GM03348 (cell line): ENCODE data around the gene LRRC8B.

Experiments
- DNase-seq: peaks from one replicate; pipeline ENCODE4 v3.0.0; 2012; ENCODE audit warnings: low spot score

Gene LRRC8B

GRCh38 chr1:89633800-89634625 lies 109.4 kb downstream of the LRRC8B start:
- peak; percentile 45 for DNase-seq

DNA sequence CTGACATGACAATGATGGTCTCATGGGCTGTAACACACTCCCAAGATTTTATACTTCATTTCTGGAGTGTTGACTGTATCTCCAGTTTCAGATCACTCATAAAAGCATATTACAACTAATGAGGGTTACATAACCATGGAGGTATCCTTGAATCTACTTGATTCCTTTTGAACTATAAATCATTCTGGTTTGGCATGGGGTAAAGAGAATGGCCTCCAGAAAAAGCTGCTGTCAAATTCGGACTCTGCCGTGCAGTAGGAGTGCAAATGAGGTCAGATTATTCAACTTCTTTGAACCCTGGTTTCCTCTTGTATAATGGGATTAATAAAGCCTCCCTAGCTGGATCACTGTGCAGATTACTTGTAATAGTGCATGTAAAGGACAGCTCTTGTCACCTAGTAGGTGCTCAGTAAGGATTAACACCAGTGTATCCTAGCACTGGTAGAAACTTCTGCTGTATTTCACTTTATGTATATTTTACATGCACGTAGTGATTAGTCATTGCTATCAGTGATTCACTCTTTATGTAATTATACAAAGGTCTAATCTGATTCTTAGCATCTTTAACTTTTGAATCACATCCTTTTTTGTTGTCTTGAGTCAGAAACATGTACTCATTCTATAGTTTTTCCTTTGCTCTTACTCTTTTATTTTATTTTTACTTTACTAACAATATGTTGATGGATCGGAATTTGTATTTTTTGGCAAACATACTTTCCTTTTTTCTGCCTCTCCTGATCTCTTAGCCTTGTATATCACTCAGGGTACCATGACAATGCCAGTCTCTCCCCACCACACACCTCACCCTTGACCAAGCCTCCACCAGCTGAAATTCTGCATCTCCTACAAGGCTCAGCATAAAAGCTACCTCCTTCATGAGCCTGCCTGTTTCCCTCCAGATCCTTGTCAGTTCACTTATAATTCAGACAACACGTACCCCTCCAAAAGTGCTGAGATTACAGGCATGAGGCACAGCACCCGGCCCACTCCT lies 111.5 kb downstream of the LRRC8B start:
- peak; percentile 11 for DNase-seq

- DNase-seq, result no peak
Observed at GRCh38 chr1:89637496-89637895, 112.9 kb downstream of the LRRC8B start.

DNA sequence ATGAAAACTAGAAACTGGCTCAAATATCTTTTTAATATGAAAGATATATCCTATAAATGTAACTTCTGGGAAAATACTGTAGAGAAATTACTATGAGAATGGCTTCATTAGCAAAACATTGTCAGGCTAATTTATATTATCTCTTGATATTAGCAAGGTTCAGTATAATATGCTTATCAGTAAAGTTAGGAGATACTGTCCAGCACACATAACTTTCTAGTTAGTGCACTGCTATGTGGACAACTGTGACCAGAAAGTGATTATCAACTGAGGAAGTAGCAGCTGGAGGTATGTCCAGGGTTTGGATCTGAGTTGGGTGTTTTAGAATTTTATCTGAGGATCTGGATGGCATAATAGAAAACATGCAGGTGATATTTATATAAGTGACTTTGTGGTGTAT lies 115.8 kb downstream of the LRRC8B start:
- DNase-seq, result no peak

DNA sequence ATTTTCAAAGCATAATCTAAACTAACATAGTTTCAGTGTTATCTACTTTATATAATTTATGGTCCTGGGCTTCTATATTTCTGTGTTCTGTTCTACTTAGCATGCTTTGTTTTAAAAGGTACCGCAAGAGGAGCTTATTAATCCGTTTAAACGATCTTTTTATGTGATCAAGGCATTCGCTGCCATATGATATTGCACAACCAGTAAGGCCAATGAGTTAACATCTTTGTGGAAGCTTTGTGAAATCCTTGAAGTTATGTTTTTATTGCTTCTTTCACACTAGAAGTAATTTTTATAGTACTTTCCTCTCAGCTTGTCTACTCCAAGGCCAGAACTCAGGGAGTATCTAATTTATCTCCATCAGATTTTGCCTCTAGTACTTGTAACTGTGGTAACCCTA lies 117.2 kb downstream of the LRRC8B start:
- DNase-seq, result no peak

DNA sequence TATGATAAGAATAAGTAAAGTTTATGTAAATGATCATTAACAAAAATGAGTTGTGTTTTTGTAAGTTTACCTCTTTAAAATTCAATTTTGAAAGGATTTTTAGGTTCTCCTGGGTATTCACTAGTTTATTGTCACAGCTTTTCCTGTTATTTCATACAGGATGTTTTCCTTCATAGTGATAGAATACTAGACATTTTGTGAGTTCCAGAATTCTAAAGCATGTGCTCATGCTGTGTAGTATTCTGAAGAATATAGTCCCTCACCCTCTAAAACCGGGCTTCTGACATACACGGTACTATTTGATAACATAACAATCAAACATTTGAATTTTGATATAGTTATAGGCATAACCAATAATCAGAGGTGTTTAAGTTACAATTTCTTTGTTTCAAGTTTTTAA lies 118.9 kb downstream of the LRRC8B start:
- DNase-seq, result no peak

DNA sequence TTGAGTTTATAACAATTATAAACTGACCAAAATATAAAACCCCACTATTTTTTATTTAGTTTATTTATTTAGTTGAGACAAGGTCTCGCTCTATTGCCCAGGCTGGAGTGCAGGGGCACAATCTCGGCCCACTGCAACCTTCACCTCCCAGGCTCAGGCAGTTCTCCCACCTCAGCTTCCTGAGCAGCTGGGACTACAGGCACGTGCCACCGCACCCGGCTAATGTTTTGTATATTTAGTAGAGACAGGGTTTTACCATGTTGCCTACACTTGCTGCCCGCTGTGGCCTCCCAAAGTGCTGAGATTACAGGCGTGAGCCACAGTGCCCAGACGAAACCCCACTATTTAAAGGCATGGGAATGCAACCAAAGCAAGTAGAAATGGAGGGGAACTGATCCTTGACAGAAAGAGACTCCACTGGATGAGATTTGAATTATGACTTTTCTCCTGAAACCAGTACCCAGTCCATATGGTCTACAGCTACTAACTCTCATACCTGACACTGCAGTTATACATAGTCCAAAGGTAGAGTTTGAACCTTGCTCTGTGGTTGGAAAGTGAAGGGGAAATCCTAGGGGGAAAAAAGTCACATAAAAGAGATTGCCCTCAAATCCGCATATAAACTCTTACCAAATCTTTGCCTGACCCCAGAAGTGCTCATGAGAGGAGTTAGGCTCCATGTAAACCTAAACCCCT lies 119.6 kb downstream of the LRRC8B start:
- no peak for DNase-seq

GRCh38 chr1:89646259-89646658 lies 121.6 kb downstream of the LRRC8B start:
- DNase-seq, result no peak
